HUDEP-2 (cell line): Measurements from ENCODE around the gene ARID4B.
"Not testable (repeated sequence)": the region's sequence is repeated elsewhere in the genome, so short reads cannot be mapped to it uniquely, and the experiment has no call there.

Source experiments
- DNase-seq, 76 experiments: peaks; one replicate each; lab custom pipeline; 2025; ENCODE audit not compliant: unreplicated experiment in 76 of 76; lab: John Stamatoyannopoulos, UW

ARID4B gene

GRCh38 chr1:235327559-235328270 is at the start of gene ARID4B:
TSS of gene ARID4B (minus strand) at chr1:235328179. CDS start at chr1:235326919, 1,260 bp downstream.
- peak in 20 of 76 experiments; percentile 19 to 80 (median 58) for DNase-seq

GRCh38 chr1:235375919-235376605 is 48.1 kb upstream of the ARID4B start:
- no peak for DNase-seq

- DNase-seq = no peak
Observed at GRCh38 chr1:235369802-235370201, 41.8 kb upstream of the ARID4B start.

GRCh38 chr1:235368428-235368827 is 40.4 kb upstream of the ARID4B start:
- DNase-seq = no peak

GRCh38 chr1:235367000-235367908 is 39.3 kb upstream of the ARID4B start, which contains the start of gene TBCE:
TSS of gene TBCE (plus strand) at chr1:235367427. CDS start at chr1:235380050, 12,623 bp downstream.
- peak; percentile 27 to 98 (median 93) for DNase-seq

GRCh38 chr1:235366286-235366685 is 38.3 kb upstream of the ARID4B start:
- DNase-seq = no peak

- not testable (repeated sequence) for DNase-seq
Observed at GRCh38 chr1:235364189-235364588, 36.2 kb upstream of the ARID4B start.

- DNase-seq = no peak
Observed at GRCh38 chr1:235358899-235359298, 30.9 kb upstream of the ARID4B start.

GRCh38 chr1:235357485-235358373 is 29.8 kb upstream of the ARID4B start:
- no peak for DNase-seq

GRCh38 chr1:235351898-235352297 is 23.9 kb upstream of the ARID4B start:
- DNase-seq = peak in 4 of 76 experiments; percentile 9 to 14 (median 12)

- DNase-seq = no peak
Observed at GRCh38 chr1:235351441-235351840, 23.5 kb upstream of the ARID4B start.

- DNase-seq = no peak
Observed at GRCh38 chr1:235343726-235344125, 15.7 kb upstream of the ARID4B start.

GRCh38 chr1:235342471-235342870 is 14.5 kb upstream of the ARID4B start:
- no peak for DNase-seq

GRCh38 chr1:235342039-235342438 is 14.1 kb upstream of the ARID4B start:
- no peak for DNase-seq

- no peak for DNase-seq
Observed at GRCh38 chr1:235341334-235341733, 13.4 kb upstream of the ARID4B start.

- DNase-seq = no peak
Observed at GRCh38 chr1:235339746-235340145, 11.8 kb upstream of the ARID4B start.

GRCh38 chr1:235336903-235337302 is 8.9 kb upstream of the ARID4B start:
- DNase-seq = peak in 1 of 76 experiments; percentile 7

- DNase-seq = no peak
Observed at GRCh38 chr1:235331401-235331800, 3.4 kb upstream of the ARID4B start.

- DNase-seq = no peak
Observed at GRCh38 chr1:235330918-235331285, 2.9 kb upstream of the ARID4B start.
